Activated naive CD4-positive, alpha-beta T cell treated with anti-CD3 and anti-CD28 coated beads for 36 hours (primary cell): ENCODE data around the gene AHRR. TPM values are rescaled to one million over a fixed set of nuclear protein-coding genes. Genes with fewer than 3 reads are reported as not detected.

Source experiments
- CTCF ChIA-PET: fragments of 350-600 bp; sonication (Branson Sonifier 250); formaldehyde crosslinking; loops from one replicate; lab custom pipeline; 2021; ENCODE audit warnings: antibody characterized with exemption; lab: Charles Lee
- DNase-seq: peaks from one replicate; pipeline ENCODE4 v3.0.0-alpha.2; 2020
- H3K27ac Mint-ChIP-seq: one replicate; pipeline ENCODE4 v1.8.0; 2021; ENCODE audit warnings: mild to moderate bottlenecking, mixed read lengths
- H3K27me3 Mint-ChIP-seq: one replicate; pipeline ENCODE4 v1.8.0; 2021; ENCODE audit warnings: low read depth, mixed read lengths
- H3K36me3 Mint-ChIP-seq: one replicate; pipeline ENCODE4 v1.8.0; 2021; ENCODE audit warnings: low read depth, mixed read lengths
- H3K4me1 Mint-ChIP-seq: one replicate; pipeline ENCODE4 v1.8.0; 2021; ENCODE audit warnings: low read depth, mixed read lengths
- H3K4me3 Mint-ChIP-seq: one replicate; pipeline ENCODE4 v1.8.0; 2021; ENCODE audit warnings: mild to moderate bottlenecking, moderate library complexity, mixed read lengths
- H3K9me3 Mint-ChIP-seq: one replicate; pipeline ENCODE4 v1.8.0; 2021; ENCODE audit warnings: mixed read lengths
- intact Hi-C: fragments of 100-400 bp; cut with micrococcal nuclease; formaldehyde crosslinking; loops from one replicate; pipeline ENCODE4 v1.15.1; 2023
- total RNA-seq, 2 experiments: library from RNA; stranded (reverse); gene quantifications; one replicate each; pipeline ENCODE4 v1.2.3, GENCODE V29; 2021

The AHRR gene
- total RNA-seq, 2 experiments from 2014 or later: 4.1 to 5.5 TPM

- no peak overlapping the region for H3K4me3 Mint-ChIP-seq
- intact Hi-C loops: loop anchor here (2.0 kb wide), 1 partner anchor 25 kb away; the partner anchor contains the start of gene AHRR
- H3K36me3 Mint-ChIP-seq: no peaks in the 10 kb centered on the region
- DNase-seq: no peak
- H3K4me1 Mint-ChIP-seq: peaks cover 10% of the 10 kb centered on the region
- CTCF ChIA-PET: interaction anchor here (0.6 kb wide), 1 partner anchor 33 kb away, joined by 3 read pairs; no protein-coding TSS in a partner anchor
- no peaks in the 10 kb centered on the region for H3K9me3 Mint-ChIP-seq
- H3K27me3 Mint-ChIP-seq: peaks cover 19% of the 10 kb centered on the region
- H3K27ac Mint-ChIP-seq: no peak overlapping the region
Measured at GRCh38 chr5:345404-346195, 24.1 kb downstream of the AHRR start.

GRCh38 chr5:346229-346935, 24.9 kb downstream of the AHRR start:
- Mint-ChIP-seq H3K36me3 (no peaks in the 10 kb centered on the region), H3K4me3 (no peak overlapping the region), H3K27ac (no peak overlapping the region), H3K4me1 (peaks cover 10% of the 10 kb centered on the region), H3K9me3 (no peaks in the 10 kb centered on the region), H3K27me3 (peaks cover 19% of the 10 kb centered on the region)
- DNase-seq: no peak
- CTCF ChIA-PET: no interaction called here
- intact Hi-C loops: no loop called here

DNA sequence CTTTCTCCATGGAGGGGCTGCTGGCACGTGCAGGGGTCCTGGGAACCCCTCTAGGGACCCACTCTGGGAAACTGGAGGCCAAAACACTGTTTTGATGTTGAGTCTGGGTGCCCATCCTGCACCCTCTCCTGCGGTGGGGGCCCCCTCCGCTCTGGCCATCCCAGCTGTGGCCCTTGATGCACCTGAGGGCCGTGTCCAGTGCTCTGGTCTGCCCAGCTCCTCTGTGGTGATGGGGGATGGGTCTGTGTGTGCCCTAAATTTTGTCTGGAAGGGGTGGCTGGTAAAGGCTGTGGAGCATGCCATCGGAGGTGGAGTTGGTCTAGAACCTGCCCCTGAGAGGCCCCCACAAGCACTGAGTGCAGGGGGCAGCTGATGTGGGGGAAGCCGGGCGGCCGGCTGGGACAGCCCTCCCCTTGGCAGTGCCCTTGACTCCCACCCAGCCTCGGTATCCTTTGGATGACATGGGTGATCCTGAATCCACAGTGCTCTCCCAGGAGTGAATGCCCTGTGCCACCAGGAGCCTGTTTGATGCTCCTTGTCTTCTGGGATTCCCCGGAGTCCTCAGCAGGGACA, 26.3 kb downstream of the AHRR start:
- Mint-ChIP-seq H3K4me3 (no peak overlapping the region), H3K27me3 (peaks cover 17% of the 10 kb centered on the region), H3K27ac (no peak overlapping the region), H3K36me3 (no peaks in the 10 kb centered on the region), H3K9me3 (no peaks in the 10 kb centered on the region), H3K4me1 (peaks cover 10% of the 10 kb centered on the region)
- DNase-seq: no peak
- CTCF ChIA-PET: no interaction called here
- intact Hi-C loops: no loop called here

DNA sequence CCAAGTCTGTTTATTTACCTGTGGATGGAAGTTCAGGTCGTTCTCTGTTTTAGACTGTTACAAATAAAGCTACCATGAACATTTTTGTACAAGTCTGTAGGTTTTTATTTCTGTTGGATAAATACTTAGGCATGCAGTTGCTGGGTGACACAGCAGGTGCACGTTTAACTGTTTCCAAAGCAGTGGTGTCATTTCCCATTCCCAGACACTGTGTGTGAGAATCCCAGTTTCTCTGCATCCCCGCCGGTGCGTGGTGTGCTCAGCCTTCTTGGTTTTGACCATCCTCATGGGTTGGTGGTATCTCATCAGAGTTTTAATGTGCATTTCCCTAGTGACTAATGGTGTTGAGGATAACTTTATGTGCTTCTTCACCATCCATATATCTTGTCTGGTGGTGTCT, 27.2 kb downstream of the AHRR start:
- peaks cover 10% of the 10 kb centered on the region for H3K4me1 Mint-ChIP-seq
- H3K27me3 Mint-ChIP-seq: peaks cover 16% of the 10 kb centered on the region
- no peaks in the 10 kb centered on the region for H3K9me3 Mint-ChIP-seq
- DNase-seq: no peak
- no peak overlapping the region for H3K4me3 Mint-ChIP-seq
- H3K27ac Mint-ChIP-seq: no peak overlapping the region
- intact Hi-C loops: no loop called here
- H3K36me3 Mint-ChIP-seq: no peaks in the 10 kb centered on the region
- CTCF ChIA-PET: no interaction called here

- DNase-seq: no peak
- intact Hi-C loops: no loop called here
- CTCF ChIA-PET: interaction anchor here (0.5 kb wide), 1 partner anchor 97 kb away, joined by 3 read pairs; no protein-coding TSS in a partner anchor
- H3K36me3 Mint-ChIP-seq: no peaks in the 10 kb centered on the region
- no peak overlapping the region for H3K4me3 Mint-ChIP-seq
- no peaks in the 10 kb centered on the region for H3K9me3 Mint-ChIP-seq
- peaks cover 16% of the 10 kb centered on the region for H3K27me3 Mint-ChIP-seq
- H3K27ac Mint-ChIP-seq: no peak overlapping the region
- peaks cover 10% of the 10 kb centered on the region for H3K4me1 Mint-ChIP-seq
Measured at GRCh38 chr5:350355-350754, 28.8 kb downstream of the AHRR start.

GRCh38 chr5:351084-351920, 29.8 kb downstream of the AHRR start:
- intact Hi-C loops: no loop called here
- DNase-seq: no peak
- peaks cover 2% of the 10 kb centered on the region for H3K36me3 Mint-ChIP-seq
- no peaks in the 10 kb centered on the region for H3K9me3 Mint-ChIP-seq
- H3K27me3 Mint-ChIP-seq: peaks cover 16% of the 10 kb centered on the region
- H3K27ac Mint-ChIP-seq: no peak overlapping the region
- no peak overlapping the region for H3K4me3 Mint-ChIP-seq
- CTCF ChIA-PET: no interaction called here
- peaks cover 5% of the 10 kb centered on the region for H3K4me1 Mint-ChIP-seq

- peaks cover 10% of the 10 kb centered on the region for H3K27me3 Mint-ChIP-seq
- no peak for DNase-seq
- intact Hi-C loops: no loop called here
- peaks cover 2% of the 10 kb centered on the region for H3K36me3 Mint-ChIP-seq
- H3K27ac Mint-ChIP-seq: no peak overlapping the region
- CTCF ChIA-PET: no interaction called here
- H3K9me3 Mint-ChIP-seq: no peaks in the 10 kb centered on the region
- H3K4me3 Mint-ChIP-seq: no peak overlapping the region
- H3K4me1 Mint-ChIP-seq: no peaks in the 10 kb centered on the region
Measured at GRCh38 chr5:351921-352245, 30.4 kb downstream of the AHRR start.

- CTCF ChIA-PET: no interaction called here
- H3K4me3 Mint-ChIP-seq: no peak overlapping the region
- no peaks in the 10 kb centered on the region for H3K4me1 Mint-ChIP-seq
- no peak overlapping the region for H3K27ac Mint-ChIP-seq
- no peaks in the 10 kb centered on the region for H3K9me3 Mint-ChIP-seq
- intact Hi-C loops: no loop called here
- peaks cover 7% of the 10 kb centered on the region for H3K27me3 Mint-ChIP-seq
- DNase-seq: no peak
- peaks cover 2% of the 10 kb centered on the region for H3K36me3 Mint-ChIP-seq
Measured at GRCh38 chr5:352639-353611, 31.4 kb downstream of the AHRR start.

GRCh38 chr5:353612-354580, 32.4 kb downstream of the AHRR start:
- no peak overlapping the region for H3K4me3 Mint-ChIP-seq
- CTCF ChIA-PET: no interaction called here
- intact Hi-C loops: no loop called here
- H3K27ac Mint-ChIP-seq: no peak overlapping the region
- H3K9me3 Mint-ChIP-seq: no peaks in the 10 kb centered on the region
- peaks cover 6% of the 10 kb centered on the region for H3K27me3 Mint-ChIP-seq
- peaks cover 2% of the 10 kb centered on the region for H3K36me3 Mint-ChIP-seq
- H3K4me1 Mint-ChIP-seq: no peaks in the 10 kb centered on the region
- no peak for DNase-seq

- CTCF ChIA-PET: interaction anchor here (0.8 kb wide), 1 partner anchor 34 kb away, joined by 4 read pairs; the partner anchor contains the start of gene AHRR
- intact Hi-C loops: no loop called here
Measured at GRCh38 chr5:354581-355378, 33.3 kb downstream of the AHRR start.

More at GRCh38 chr5:354581-355378, 33.3 kb downstream of the AHRR start:
- no peaks in the 10 kb centered on the region for H3K4me1 Mint-ChIP-seq
- no peaks in the 10 kb centered on the region for H3K9me3 Mint-ChIP-seq
- no peak overlapping the region for H3K27ac Mint-ChIP-seq
- no peak for DNase-seq
- peaks cover 5% of the 10 kb centered on the region for H3K27me3 Mint-ChIP-seq
- peaks cover 2% of the 10 kb centered on the region for H3K36me3 Mint-ChIP-seq
- no peak overlapping the region for H3K4me3 Mint-ChIP-seq
